ENCODE data around the gene MATN3.

The MATN3 gene

DNA sequence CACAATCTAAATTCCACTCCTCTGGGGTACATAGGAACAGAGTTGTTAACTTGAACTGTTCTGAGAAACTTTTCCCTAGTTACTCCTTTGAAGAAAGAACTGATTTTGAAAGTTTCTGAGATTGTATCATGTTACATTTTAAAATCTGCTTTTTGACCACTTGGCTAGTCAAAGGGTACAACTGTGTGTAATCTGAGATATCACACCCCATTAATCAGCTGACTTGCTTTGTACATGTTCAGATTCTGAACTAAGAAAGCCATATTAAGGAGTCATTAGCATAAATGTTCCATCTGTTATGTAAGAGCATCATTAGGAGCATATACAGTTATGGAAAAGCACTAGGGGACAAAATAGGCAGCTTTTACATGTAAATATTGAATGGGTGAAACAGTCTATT is 18.7 kb downstream of the MATN3 start:
- FAIRE-seq = no peak

DNA sequence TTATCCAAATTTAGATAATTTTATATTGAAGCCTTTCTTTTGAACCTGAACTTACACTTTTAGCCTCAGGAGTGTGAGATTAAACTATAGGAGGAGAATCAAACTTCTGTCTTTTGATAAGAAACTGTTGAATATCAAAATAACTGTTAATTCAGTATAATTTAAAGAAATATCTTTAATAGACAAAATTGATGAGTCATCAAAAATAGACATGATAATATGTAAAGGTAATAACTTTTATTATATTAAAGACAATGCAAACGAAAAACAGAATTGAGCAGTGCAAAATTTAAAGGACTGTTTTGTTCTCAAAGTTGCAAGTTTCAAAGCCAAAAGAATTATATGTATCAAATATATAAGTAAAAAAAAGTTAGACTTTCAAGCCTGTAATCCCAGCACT is 20.6 kb downstream of the MATN3 start:
- FAIRE-seq = peak; percentile 73

DNA sequence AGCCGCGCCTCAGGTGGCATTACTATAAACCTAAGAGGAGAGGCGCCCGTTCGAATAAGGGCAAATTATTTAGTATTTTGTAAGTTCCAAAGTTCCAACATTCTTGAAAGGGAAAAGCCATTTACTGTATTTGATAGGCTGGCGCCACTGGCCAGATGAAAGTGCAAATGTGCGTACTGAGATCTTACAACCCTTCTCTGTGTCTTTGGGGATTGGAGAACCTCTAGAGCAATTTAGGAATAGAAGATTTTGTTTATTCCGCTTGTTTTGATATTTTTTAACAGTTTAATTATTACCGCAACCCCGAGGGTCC is 22.1 kb downstream of the MATN3 start:
- FAIRE-seq = no peak

DNA sequence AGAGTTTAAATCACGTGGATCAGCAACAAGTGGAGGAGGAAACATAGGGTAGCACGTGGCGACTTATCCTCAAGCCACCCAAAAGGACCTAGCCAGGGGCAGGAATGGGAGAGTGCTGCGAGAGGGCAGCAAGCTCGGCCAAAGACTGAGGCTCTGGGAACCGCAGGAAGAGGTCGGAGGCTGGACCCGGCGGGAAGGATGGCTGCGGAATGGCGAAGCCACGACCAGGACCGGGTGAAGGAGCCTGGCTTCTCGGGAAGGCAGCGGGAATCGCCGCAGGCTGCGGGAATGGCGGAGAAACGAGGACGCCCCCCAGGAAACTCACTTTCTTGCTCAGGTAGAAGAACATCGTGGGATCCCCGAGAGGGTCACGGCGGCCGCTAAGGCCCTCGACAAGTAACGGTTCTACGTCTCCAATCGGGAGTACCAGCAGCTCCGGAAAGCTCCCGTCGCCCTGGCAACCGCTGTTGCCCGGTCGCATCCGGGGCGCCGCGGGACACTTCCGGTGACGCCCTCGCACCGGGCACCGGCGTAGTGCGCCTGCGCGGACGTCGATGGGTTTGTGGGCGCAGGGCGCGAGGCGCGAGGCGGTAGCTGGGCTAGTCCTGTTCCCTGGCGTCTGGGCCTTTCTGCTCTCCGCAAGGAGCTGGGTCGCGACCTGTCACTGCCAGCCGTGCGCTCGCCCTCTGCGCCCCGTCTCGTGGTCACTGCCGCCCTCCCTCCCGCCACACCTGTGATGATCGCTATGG is 22.6 kb downstream of the MATN3 start, which contains the start of gene WDR35:
WDR35 (minus strand) TSS at position 439 of the 749 bp plus-strand sequence; CDS start at position 349, 90 bp downstream.
- FAIRE-seq = no peak

DNA sequence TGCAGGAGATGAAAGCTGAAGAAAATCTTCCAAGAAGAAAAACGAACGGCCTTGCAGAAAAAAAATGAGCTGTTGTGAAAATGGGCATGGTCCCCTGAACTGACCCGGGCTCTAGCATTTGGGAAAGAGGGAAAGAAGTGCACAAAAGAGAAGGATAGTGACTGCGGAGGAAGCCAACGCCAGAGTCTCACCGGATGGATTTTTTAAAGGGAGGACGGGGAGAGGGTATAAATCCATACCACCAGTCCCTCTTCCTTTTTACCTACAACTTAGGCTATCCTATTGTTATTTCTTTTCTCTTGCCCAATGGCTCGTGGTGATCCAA is 23.2 kb downstream of the MATN3 start:
- FAIRE-seq = no peak

DNA sequence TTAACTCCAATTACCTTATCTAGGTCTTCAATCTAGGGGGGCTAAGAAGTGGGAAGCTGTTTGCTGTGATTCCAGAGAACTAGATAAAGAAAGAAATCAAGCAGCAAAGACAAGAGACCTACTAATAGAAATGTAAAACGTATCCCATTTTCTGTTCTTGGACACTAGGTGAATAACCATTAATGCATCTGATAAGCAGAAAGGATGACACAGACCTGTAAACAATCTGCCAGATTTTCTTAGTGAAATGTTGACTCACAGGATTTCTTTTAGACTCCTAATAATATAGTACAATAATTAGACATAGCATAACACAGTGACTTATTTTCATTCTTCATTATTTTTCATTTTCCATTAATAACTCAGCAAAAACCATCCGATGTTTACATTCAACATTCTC is 23.9 kb downstream of the MATN3 start:
- FAIRE-seq = no peak

DNA sequence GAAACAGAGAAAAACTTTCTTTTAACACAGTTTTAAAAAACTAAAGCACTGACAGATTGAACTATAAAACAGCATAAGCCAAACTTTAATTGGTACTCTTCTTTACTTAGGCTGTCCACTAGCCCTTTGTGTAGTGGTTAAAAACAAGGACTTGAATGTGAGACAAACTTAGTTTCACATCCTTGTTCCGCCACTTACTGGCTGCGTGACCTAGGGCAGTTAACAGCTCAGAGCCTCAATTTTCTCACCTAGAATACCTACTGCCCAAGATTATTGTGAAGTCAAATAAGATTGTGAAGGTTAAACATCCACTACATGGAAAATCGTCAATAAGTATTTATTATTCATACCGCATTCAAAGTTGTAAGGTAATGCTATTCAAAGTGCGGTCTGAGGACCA is 24.5 kb downstream of the MATN3 start:
- FAIRE-seq = no peak

DNA sequence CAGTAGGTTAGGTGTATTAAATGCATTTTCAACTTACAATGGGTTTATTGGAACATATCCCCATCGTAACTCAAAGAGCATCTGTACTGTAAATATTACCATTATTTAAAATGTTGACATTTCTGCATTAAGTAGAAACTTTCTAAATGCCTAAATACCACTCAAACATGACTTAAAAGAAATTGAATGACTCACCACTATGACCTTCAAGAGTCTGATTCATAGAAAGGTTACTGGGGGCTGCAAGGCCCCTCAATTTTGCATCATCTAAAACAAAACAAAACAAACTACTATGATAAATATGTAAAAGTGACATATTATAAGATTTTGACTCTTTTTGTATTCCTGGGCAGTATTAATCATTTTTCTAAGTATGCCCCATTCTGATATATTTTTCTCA is 30.2 kb downstream of the MATN3 start:
- no peak for FAIRE-seq

DNA sequence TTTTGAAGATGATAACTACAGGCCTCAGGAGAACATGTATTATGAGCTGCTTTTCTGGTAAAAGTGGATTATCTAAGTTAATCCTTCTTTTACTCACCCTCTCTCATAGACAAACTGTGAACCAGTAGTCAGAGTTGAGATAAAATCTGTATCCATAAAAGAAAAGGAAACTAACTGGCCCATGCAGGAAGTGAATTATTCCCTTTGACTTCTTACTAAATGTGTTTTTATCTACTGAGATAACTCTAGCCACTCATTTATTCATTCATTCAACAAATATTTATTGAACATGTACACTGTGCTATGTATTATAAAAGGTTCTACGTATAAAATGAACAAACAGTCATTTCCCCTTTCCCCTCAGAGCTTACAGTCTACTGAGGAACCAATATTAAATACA is 32.5 kb downstream of the MATN3 start:
- no peak for FAIRE-seq

DNA sequence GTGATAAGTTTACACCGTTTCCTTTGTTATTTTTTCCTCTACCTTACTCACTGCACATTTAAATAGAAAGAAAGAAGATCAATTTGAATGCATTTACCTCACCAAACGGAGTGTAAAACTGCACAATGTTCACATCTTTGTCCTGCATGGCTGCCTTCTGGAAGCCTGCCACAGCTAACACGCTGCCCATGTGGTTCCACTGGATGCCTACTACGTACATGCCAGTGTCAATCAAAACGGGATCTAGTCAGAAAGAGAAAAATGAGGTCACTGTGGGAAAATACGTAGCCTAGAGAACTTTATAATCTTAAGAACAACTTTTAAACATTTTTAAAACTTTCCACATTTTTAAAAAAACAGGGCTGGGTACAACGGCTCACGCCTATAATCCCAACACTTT is 39.0 kb downstream of the MATN3 start:
- FAIRE-seq = no peak

DNA sequence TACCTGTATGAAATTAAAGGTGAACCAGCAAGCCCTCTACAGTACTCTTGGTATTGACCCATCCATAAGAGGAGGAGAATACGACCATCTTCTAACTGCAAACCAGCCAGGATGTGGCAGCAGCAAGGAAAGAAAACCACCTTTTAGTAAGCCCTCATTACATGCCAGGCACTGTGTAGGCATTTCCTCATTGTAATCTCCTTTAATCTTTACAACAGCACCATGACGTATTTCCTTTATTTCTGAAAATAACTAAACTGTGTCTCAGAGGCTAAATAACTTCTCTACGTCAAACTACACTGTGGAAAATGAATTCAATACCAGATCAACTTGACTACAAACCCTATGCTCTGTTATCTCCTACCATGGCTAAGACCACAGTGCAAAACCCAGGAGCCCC is 40.8 kb downstream of the MATN3 start:
- FAIRE-seq = no peak

DNA sequence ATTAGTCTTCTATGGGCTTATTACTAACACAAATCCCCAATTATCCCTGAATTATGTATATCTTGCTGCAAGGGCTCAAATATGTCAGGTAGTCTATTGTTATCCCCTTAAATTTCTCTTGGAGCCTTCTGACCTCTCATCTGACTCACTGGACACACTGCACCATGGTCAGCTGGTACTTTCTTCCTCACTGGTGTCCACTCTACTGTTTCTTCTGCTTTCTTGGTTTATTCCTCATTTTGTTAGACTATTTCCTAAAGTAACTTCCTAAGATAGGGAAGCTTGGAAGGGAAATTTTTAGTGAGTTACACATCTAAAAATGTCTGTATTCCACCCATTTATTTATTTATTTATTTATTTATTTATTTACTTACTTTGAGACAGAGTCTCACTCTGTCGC is 49.1 kb downstream of the MATN3 start:
- FAIRE-seq = no peak

DNA sequence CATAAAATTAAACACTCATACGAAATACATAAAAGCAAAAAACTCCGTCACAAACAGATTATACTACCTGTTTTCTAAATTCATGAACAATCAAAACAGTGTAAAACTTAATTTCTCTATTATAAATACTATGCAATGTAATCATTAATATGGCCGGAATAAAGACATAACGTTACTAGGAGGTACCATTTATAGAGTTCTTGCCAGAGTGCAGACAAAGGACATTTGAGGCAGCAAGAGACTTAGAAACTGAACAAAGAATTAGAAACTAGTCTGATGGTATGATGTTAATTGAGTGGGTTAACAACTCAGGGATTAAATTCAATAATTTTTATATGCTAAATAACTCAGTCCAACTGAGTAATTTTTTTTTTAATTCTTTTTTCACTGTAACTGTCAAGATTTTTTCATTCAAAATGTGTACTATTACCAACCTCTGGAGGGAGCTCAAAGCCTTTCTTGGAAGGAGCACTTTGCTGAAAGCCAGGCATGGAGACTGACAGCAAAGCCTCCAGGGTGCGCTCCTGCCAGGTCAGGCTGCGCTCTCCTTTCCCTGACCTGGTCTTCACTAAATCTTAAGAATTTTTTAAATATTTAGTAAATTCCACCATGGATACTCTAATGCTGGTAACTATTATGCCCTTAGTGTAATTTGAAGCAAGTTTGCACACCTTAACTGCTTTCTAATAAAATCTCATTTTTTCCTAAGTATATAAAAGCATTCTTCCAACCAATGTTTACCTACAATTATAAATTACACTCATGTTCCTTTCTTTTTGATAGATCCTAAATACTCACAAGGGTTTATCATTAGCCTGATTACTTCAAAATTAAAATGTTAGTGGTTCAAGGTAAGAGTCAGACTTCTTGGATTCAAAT is 56.7 kb downstream of the MATN3 start:
- FAIRE-seq = peak; percentile 97

DNA sequence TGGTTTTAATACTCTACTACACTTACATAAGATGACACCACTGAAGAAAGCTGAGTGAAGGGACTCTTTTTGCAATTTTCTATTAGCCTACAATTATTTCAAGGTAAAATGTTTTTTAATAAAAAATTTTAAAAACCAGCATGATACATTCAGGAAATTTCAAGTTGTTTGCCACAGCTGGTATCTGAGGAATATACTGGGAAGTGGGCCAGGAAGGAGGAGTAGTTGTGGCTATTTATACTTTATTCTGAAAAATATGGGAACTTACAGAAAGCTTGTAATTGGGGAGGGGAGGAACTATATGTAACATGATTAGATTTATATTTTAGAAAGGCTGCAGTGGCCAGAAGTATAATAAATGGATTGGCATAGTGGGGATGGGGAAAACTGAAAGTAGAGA is 63.4 kb downstream of the MATN3 start:
- FAIRE-seq = no peak

DNA sequence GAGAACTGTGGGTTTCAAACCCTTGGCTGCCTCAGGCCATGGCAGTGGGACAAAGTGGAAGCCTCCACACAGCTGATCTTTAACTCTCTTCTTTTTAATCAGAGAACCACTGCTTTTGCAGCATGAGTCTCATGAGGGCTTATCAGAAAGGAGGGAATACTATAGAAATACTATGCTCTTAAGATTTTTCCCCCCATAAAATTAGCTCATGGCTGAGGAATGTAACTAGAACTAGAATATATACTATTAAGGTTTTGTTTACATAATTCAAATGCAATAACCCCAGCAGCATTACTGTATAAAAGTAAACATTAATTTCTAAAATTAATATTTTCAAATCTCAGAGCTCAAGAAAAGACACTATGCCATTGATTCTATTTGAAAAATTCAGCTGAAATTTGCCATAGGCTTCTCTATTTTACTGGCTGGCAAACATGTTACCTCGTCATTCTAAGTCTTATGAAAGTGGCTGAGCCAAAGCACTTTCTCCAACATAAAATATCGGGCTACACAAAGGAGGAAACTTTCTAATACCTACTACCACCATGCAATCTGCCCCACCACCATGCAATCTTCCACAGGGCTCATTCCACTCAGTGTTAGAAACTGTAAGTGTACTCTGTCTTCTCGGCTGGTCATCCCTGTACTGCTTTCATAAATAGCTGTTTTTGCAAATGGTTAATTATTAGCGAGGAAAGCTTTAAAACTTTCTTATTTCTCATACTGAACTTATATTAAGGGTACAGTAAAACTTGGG is 65.1 kb downstream of the MATN3 start:
- no peak for FAIRE-seq

DNA sequence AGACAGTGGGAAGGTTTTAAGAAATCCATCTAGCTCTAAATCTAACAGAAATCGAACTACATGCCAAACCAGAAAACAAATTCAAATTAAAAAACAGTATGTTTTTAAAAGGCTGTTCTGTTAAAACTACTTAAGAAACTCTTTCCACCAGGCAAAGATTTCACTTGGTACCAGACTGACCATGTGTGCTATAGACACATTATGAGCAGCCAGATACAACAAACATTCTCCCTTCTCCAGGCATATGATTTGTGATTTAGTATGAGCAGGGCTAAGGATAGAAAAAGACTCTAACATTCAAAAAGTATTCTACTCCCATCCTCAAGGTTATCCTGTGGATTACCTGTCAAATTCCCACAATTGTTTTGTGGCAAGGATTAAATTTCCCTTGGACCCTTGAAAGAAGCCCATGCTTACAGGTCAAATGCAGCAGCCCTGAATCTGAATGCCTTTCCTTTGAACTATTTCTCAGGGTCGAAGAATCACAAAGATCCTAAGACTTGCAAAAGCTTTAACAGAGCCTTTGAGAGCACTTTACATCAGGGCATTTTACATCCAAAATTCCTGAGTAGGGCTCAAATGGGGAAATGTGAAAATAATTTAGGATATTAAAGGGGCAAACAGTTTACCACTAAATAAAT is 68.1 kb downstream of the MATN3 start:
- FAIRE-seq = no peak

DNA sequence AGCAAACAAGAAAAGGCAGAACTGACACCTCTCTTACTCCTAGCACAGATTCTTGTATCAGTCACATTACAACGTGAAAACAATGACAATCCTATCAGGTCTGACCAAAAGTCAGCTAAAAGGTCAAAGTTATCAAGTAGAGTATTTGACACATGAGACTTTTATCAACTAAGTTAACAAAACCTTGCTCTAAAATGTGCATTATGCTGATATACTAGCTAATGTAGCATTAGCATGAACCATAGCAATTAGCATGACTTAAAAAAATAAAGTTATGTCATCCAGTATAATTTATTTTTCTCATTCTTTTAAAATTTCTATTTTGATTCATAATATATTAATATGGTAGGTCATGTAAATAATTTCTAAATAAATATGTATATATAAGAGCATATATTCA is 69.3 kb downstream of the MATN3 start:
- FAIRE-seq = peak; percentile 46

DNA sequence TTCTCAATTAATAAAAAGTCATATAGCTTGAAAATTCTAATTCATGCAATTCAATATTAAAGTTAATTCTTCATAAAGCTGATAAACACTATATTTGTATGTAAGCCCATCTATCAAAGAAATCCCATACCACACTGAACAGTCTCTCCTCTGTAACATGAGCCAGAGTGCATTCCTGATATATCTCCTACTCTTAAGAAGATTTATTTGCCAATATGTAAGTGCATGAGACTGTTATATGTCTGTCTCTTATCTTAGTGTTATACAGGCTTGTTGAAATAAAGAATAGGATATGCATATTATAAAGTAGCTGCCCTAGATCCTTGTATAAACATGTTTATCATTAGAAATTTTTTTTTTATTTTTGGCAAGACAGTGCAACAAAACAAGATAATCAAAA is 70.3 kb downstream of the MATN3 start:
- no peak for FAIRE-seq
